Measurements from ENCODE around the gene RAB6A. TPM values are rescaled to one million over a fixed set of nuclear protein-coding genes. Genes with fewer than 3 reads are reported as not detected.

RAB6A gene
- total and polyA plus RNA-seq, 10 of the 15 experiments (the other 5 are each of a cell fraction or from before 2014, with no cell fraction given), result 9.8 to 107 (median 34.1) TPM

DNA sequence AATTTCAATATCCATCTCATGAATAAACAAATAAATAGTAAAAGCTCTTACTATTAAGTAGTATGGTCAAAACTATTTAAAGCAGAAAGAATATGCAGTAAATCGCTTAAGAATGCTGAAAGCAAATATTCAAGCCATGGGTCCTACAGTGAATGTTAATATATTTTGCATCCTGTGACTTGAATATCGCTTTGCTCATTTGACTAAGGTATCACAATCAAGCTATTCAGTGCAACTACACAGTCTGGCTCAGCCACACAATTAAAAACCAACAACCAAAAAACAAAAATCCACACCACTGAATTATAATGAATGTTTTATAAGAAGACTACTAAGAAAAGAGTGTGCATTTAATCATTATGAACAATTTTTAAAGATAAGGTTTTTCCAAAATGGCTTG lies 45.3 kb downstream of the RAB6A start (continued):
- TF ChIP-seq, protein P1, sequence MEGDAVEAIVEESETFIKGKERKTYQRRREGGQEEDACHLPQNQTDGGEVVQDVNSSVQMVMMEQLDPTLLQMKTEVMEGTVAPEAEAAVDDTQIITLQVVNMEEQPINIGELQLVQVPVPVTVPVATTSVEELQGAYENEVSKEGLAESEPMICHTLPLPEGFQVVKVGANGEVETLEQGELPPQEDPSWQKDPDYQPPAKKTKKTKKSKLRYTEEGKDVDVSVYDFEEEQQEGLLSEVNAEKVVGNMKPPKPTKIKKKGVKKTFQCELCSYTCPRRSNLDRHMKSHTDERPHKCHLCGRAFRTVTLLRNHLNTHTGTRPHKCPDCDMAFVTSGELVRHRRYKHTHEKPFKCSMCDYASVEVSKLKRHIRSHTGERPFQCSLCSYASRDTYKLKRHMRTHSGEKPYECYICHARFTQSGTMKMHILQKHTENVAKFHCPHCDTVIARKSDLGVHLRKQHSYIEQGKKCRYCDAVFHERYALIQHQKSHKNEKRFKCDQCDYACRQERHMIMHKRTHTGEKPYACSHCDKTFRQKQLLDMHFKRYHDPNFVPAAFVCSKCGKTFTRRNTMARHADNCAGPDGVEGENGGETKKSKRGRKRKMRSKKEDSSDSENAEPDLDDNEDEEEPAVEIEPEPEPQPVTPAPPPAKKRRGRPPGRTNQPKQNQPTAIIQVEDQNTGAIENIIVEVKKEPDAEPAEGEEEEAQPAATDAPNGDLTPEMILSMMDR (IDR thresholded peaks at IDR 0.05 in 2 of 3, conservative IDR thresholded peaks at IDR 0.05 in 1 of 3; ENCODE audit: control insufficient read depth in 2 of 3, extremely low read depth in 1 of 3, insufficient read depth in 1 of 3, low read depth in 3 of 3, low read length in 3 of 3), result no peak

DNA sequence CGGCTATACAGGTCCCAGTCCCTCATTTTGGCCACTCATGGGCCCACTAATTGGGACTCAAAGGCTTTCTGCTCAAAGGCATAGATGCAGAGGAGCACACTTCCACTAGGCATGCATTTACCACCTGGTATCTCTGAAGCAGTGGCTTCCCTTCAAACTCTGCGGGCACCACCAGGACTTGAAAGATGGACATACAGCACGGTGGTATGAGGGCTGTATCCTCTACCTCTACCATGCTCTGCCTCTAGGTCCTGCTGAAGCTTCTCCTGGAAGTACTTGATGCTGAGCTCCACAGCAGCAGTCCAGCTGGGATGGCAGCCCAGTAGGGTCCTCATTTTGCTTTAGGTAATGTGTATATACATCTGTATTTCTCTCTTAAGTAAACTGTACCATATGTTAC lies 49.9 kb downstream of the RAB6A start:
- Histone ChIP-seq H3K36me3 (ENCODE audit: control insufficient read depth in 2 of 2, insufficient read depth in 2 of 2, low read length in 1 of 2) (peaks cover 3 to 10% of the 10 kb centered on the region in 2 experiments), H2AFZ (ENCODE audit: control insufficient read depth, low read depth, low read length) (no peak overlapping the region), H3K9ac (ENCODE audit: control insufficient read depth, insufficient read depth, low read length) (no peak overlapping the region), H3K79me2 (ENCODE audit: control insufficient read depth, insufficient read depth, low read length) (no peaks in the 10 kb centered on the region), H3K4me3 (no peak overlapping the region), H4K20me1 (ENCODE audit: control insufficient read depth, insufficient read depth) (no peaks in the 10 kb centered on the region), H3K4me2 (ENCODE audit: control insufficient read depth, insufficient read depth) (no peak overlapping the region), H3K27ac (ENCODE audit: control insufficient read depth, insufficient read depth) (no peak overlapping the region), H3K9me3 (replicated peaks; ENCODE audit: control insufficient read depth, insufficient read depth, low read length) (no peaks in the 10 kb centered on the region), H3K4me1 (ENCODE audit: control insufficient read depth, insufficient read depth, low read length) (no peaks in the 10 kb centered on the region), H3K27me3 (replicated peaks in 1 of 2; ENCODE audit: control insufficient read depth in 2 of 2, insufficient read depth in 2 of 2, low read length in 1 of 2) (no peaks in the 10 kb centered on the region)
- RAD21 ChIA-PET (ENCODE audit: unreplicated experiment), result no interaction called here
- TF ChIP-seq PAX8 (IDR thresholded peaks at IDR 0.05) (no peak), NR2C2 (IDR thresholded peaks at IDR 0.05; ENCODE audit: borderline replicate concordance, control insufficient read depth, insufficient read length, low read depth) (no peak)
- TF ChIP-seq, protein P2, sequence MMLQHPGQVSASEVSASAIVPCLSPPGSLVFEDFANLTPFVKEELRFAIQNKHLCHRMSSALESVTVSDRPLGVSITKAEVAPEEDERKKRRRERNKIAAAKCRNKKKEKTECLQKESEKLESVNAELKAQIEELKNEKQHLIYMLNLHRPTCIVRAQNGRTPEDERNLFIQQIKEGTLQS (IDR thresholded peaks at IDR 0.05; ENCODE audit: borderline replicate concordance, extremely low read depth, low read depth, low read length), result no peak
- FAIRE-seq (no peak), ATAC-seq (no peak), DNase-seq (ENCODE audit: low read depth, low spot score) (no peak)
- no TSS peak for BruUV-seq (replicated peaks)
- SMC1A ChIA-PET (ENCODE audit: uncharacterized antibody, unreplicated experiment), result interaction anchor here (0.6 to 0.8 kb wide), 2 partner anchors 46 to 329 kb away, joined by 3 read pairs; no protein-coding TSS in a partner anchor
- WGBS (ENCODE audit: insufficient coverage, insufficient replicate concordance, low lambda C conversion rate, missing lambda C conversion rate), result 85% methylated on average over 3 of the region's 3 CpGs
- intact Hi-C loops (cut with micrococcal nuclease; ENCODE audit: unreplicated experiment) (no loop called here), in situ Hi-C loops (cut with MboI) (no loop called here)
- CTCF ChIA-PET, result no interaction called here
- POLR2A ChIA-PET, result no interaction called here

All from GM12878 (cell line).